Loucy (cell line): ENCODE results near the gene TBC1D22A.

ENCODE experiments used
- H2AFZ ChIP-seq: fragments of 200-600 bp; sonication (generic); 2 replicates; pipeline ENCODE4 v1.6.0; 2016; ENCODE audit warnings: antibody characterized with exemption, mild to moderate bottlenecking, low read length, moderate library complexity
- H3F3A ChIP-seq: fragments of 200-600 bp; 2 replicates; pipeline ENCODE4 v1.6.0; 2016; ENCODE audit warnings: antibody characterized with exemption, low read depth, mild to moderate bottlenecking
- H3K27me3 ChIP-seq: fragments of 200-600 bp; sonication (generic); 2 replicates; pipeline ENCODE4 v1.6.1; 2014; ENCODE audit warnings: low read length, mild to moderate bottlenecking; ENCODE audit not compliant: insufficient read depth, poor library complexity, severe bottlenecking
- H3K36me3 ChIP-seq: fragments of 200-600 bp; sonication (generic); 2 replicates; pipeline ENCODE4 v1.6.1; 2016; ENCODE audit warnings: low read length; ENCODE audit not compliant: insufficient read depth
- H3K4me1 ChIP-seq: fragments of 200-600 bp; sonication (generic); 2 replicates; pipeline ENCODE4 v1.5.1; 2014; ENCODE audit warnings: low read length, mild to moderate bottlenecking; ENCODE audit not compliant: insufficient read depth, poor library complexity, severe bottlenecking
- H3K4me2 ChIP-seq: fragments of 200-600 bp; sonication (generic); 2 replicates; pipeline ENCODE4 v1.6.0; 2014; ENCODE audit warnings: antibody characterized with exemption, low read length, low read depth, mild to moderate bottlenecking; ENCODE audit not compliant: poor library complexity, severe bottlenecking
- H3K4me3 ChIP-seq: fragments of 200-600 bp; sonication (generic); 2 replicates; pipeline ENCODE4 v1.5.1; 2014; ENCODE audit warnings: low read length, mild to moderate bottlenecking, mixed read lengths; ENCODE audit not compliant: poor library complexity, severe bottlenecking
- H3K79me2 ChIP-seq: fragments of 200-600 bp; sonication (generic); 2 replicates; pipeline ENCODE4 v1.6.1; 2014; ENCODE audit warnings: low read length; ENCODE audit not compliant: insufficient read depth
- H3K9ac ChIP-seq: fragments of 200-600 bp; sonication (generic); 2 replicates; pipeline ENCODE4 v1.6.0; 2014; ENCODE audit warnings: mild to moderate bottlenecking, low read depth, low read length, moderate library complexity; ENCODE audit not compliant: poor library complexity, severe bottlenecking
- H3K9me2 ChIP-seq: fragments of 200-600 bp; sonication (generic); replicated peaks from 2 replicates; pipeline ENCODE4 v1.6.1; 2016; ENCODE audit warnings: low read depth, low read length, mixed read lengths
- H3K9me3 ChIP-seq: fragments of 200-600 bp; sonication (generic); 2 replicates; pipeline ENCODE4 v1.6.1; 2014; ENCODE audit warnings: mild to moderate bottlenecking, antibody characterized with exemption, low read length, low read depth; ENCODE audit not compliant: insufficient read depth
- H4K20me1 ChIP-seq: fragments of 200-600 bp; sonication (generic); 2 replicates; pipeline ENCODE4 v1.6.0; 2014; ENCODE audit warnings: antibody characterized with exemption, low read length, mild to moderate bottlenecking; ENCODE audit not compliant: insufficient read depth, poor library complexity, severe bottlenecking
- EZH2phosphoT487 ChIP-seq: fragments of 200-600 bp; IDR thresholded peaks from 2 replicates; pipeline ENCODE4 v1.6.1; 2018; ENCODE audit warnings: antibody characterized with exemption, mild to moderate bottlenecking, moderate library complexity, borderline replicate concordance
- TF ChIP-seq, protein P1 (sequence below): fragments of 200-600 bp; sonication (generic); conservative IDR thresholded peaks from 2 replicates; pipeline ENCODE4 v1.5.1; 2014; ENCODE audit warnings: mild to moderate bottlenecking, antibody characterized with exemption, low read length

The TBC1D22A gene

DNA sequence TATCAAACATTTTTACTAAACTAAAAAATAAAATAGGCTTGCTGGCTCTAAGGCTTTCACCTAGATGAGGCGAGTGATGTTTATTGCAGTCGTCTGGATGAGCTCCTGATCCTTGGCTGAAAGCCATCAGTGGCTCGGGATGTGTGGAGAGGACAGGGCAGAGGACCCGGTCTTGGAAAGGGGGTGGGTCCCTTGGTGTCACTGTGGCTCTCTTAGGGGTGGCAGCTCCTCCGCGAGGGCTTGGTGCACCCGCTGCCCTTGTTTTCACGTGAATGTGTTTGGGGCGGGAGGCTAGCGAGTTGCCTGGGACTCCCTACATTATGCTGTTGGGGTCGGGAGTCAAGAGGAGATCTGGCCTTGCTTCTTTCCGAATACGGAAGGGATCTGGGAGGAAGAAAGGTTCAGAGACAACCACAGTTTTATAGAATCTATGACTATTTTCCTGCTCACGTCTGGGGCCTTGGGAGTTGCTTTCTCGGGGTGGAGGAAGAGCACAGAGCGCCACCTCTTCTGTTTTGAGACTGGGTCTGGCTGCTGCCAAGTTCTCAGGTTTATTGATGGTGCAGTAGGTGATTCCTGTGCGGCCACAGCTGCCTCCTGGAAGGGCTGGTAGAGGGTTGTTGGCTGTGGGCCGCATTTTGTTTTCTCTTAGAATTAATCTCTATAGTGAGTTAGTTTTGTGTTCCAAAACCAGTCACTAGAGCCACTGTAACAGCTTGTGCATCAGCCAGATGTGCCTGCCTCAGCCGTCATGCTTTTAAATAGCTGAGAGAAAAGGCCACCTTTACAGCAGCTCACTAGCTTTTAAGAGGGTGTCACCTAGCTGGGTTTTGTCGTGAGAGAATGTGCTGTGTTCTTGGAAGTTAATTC, 12.8 kb downstream of the TBC1D22A start:
- H3K4me1 ChIP-seq, result peaks cover 4% of the 10 kb centered on the region
- H3K9ac ChIP-seq, result no peak overlapping the region
- H3F3A ChIP-seq, result no peaks in the 10 kb centered on the region
- no peaks in the 10 kb centered on the region for H3K27me3 ChIP-seq
- no peak overlapping the region for H2AFZ ChIP-seq
- H3K4me2 ChIP-seq, result no peak overlapping the region
- H3K9me2 ChIP-seq, result no peaks in the 10 kb centered on the region
- peaks cover 74% of the 10 kb centered on the region; the same call in 1 of the 2 replicates for H3K79me2 ChIP-seq
- no peaks in the 10 kb centered on the region for H3K36me3 ChIP-seq
- peaks cover 5% of the 10 kb centered on the region for H4K20me1 ChIP-seq
- TF ChIP-seq, protein P1, sequence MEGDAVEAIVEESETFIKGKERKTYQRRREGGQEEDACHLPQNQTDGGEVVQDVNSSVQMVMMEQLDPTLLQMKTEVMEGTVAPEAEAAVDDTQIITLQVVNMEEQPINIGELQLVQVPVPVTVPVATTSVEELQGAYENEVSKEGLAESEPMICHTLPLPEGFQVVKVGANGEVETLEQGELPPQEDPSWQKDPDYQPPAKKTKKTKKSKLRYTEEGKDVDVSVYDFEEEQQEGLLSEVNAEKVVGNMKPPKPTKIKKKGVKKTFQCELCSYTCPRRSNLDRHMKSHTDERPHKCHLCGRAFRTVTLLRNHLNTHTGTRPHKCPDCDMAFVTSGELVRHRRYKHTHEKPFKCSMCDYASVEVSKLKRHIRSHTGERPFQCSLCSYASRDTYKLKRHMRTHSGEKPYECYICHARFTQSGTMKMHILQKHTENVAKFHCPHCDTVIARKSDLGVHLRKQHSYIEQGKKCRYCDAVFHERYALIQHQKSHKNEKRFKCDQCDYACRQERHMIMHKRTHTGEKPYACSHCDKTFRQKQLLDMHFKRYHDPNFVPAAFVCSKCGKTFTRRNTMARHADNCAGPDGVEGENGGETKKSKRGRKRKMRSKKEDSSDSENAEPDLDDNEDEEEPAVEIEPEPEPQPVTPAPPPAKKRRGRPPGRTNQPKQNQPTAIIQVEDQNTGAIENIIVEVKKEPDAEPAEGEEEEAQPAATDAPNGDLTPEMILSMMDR, result no peak
- TF ChIP-seq EZH2phosphoT487, result no peak
- H3K4me3 ChIP-seq, result no peak overlapping the region
- no peaks in the 10 kb centered on the region for H3K9me3 ChIP-seq

DNA sequence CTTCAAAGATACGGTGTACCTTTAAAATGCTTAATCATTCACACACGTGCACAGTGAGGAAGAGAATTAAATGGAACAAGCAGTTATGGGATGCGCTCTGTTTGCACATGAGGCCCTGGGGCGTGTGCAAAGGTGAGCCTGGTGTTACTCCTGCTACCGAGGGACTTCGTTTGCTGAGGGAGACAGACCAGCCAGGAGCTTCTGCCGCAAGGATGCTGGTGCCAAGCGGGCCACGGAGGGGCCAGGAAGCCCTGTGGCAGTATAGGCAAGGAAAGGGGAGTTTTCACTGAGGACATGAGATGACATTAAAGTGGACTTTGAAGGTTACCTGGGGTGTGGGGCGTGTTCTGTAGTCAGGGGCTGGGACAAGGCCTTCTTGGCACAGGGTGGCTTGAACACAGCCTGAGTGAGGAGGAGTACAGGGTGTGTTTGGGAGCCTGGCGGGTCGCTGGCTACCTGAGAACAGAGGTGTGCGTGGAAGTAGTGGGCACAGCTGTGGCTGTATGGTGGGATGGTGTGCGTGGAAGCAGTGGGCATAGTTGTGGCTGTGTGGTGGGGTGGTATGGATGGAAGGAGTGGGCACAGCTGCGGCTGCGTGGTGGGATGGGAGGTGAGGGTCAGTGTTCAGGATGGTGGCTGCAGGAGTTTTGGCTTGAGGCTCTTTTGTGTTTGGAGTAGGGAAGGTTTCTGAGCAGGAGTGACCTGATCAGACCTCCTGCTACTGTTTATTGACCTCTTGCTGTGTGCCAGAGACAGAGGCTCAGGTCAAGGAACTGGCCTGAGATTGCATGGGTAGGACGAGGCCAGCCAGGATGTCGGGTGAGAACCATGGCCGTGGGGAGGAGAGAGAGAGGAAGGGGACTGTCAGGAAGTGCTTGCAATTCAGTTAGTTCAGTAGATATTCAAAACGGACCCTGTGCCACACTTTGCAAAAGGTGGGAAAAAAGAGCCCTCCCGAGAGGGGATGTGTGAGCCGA, 13.7 kb downstream of the TBC1D22A start:
- Histone ChIP-seq H3K79me2 (peaks cover 76% of the 10 kb centered on the region; the same call in 1 of the 2 replicates), H3K4me2 (no peak overlapping the region), H3K9me2 (no peaks in the 10 kb centered on the region), H4K20me1 (peaks cover 3% of the 10 kb centered on the region), H3F3A (no peaks in the 10 kb centered on the region), H3K27me3 (no peaks in the 10 kb centered on the region), H3K36me3 (no peaks in the 10 kb centered on the region), H2AFZ (no peak overlapping the region), H3K4me1 (peaks cover 4% of the 10 kb centered on the region), H3K9me3 (no peaks in the 10 kb centered on the region), H3K9ac (no peak overlapping the region), H3K4me3 (no peak overlapping the region)
- TF ChIP-seq EZH2phosphoT487, result no peak
- TF ChIP-seq, protein P1, result no peak

DNA sequence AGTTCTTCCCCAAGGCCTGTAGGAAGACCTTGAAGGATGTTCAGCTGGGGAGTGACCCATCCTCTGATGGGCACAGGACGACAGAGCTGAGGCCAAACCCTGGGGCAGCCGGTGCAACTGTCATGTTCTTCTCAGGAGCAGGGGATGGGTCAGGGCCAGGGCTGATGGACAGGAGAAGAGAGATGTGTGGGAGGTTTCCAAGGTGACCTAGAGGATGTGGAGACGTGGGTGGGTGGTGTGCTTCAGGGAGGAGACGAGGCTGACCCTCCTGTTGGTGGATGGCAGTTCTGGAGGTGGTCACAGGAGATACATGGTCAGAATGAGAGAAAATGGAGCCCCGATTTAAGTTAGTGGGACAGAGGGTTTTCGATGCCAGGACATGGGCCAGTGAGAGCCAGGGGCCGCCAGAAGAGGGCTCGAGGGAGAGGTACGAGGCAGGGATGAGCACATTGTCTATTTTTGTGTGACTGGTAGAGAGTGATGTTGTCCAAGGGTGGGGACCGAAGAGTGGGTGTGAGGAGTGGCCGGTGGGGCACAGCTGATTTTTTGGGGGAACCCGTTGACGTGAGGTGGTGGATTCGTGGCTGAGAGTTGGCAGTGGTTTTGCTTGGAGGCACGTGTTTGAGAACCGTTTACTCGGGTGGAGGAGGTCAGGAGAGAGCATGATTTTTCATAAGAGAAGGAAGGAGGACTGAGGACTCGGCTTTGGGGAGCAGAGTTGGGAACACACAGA, 14.6 kb downstream of the TBC1D22A start:
- H3K79me2 ChIP-seq, result peaks cover 83% of the 10 kb centered on the region; the same call in 1 of the 2 replicates
- H3F3A ChIP-seq, result no peaks in the 10 kb centered on the region
- peaks cover 3% of the 10 kb centered on the region for H4K20me1 ChIP-seq
- H3K9me2 ChIP-seq, result no peaks in the 10 kb centered on the region
- no peak overlapping the region for H3K4me3 ChIP-seq
- H3K9me3 ChIP-seq, result no peaks in the 10 kb centered on the region
- H3K9ac ChIP-seq, result no peak overlapping the region
- H3K4me1 ChIP-seq, result peaks cover 4% of the 10 kb centered on the region
- H3K36me3 ChIP-seq, result no peaks in the 10 kb centered on the region
- no peak for TF ChIP-seq EZH2phosphoT487
- TF ChIP-seq, protein P1, result no peak
- H3K27me3 ChIP-seq, result no peaks in the 10 kb centered on the region
- no peak overlapping the region for H3K4me2 ChIP-seq
- H2AFZ ChIP-seq, result no peak overlapping the region
